GM04504 (cell line): Measurements from ENCODE around the gene SLX4IP.
"Not testable (repeated sequence)": the region's sequence is repeated elsewhere in the genome, so short reads cannot be mapped to it uniquely, and the experiment has no call there.

Source experiments
- DNase-seq: peaks from one replicate; pipeline ENCODE4 v3.0.0-alpha.2; 2012; ENCODE audit warnings: low read depth

The SLX4IP gene

DNA sequence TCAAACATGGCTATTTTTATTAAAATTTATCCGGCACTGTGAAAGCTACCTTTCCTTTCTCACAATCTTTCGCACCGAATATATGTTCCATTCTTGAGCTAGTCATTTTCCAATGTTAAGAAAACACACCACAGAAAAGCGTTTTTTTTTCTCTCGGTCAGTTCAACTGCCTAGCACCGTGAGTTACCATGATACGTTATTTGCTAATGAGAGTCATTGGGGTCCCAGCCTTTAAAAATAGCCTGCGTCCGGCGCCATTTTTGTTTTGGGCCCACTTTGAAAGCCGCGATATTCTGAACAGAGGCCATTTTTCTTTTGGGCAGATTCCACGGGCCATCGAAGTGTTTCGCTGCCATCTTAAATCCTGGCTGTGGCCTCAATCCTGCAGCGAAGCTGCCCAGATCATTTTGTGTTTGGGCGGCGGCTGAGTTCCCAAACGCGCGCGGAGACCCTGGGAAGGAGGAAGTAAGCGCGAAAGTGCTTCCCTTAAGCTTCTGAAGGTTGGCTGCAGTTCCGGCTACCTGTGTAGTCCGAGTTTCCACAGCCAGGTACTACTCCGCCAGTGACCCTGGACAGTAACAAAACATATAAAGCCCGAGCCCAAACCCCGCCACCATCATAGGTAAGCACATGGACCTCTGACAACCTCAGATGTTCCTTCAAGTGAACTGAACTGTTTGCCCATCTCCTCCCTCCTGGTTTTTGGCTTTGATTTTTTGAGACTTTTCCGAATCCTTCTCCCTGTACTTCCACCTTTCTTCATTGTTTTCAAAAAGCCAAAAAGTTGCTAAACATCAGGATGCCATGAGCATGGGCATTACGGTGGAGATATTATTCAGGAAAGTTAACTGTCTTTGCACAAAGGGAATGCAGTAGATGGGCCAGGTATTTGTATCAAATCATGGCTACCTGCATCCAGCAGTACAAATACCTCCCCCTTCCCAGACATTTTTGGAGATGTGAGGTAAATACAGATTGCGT lies at the start of gene SLX4IP:
SLX4IP (plus strand) TSS at position 474 of the 981 bp plus-strand sequence. CDS start 22,900 bp downstream, outside the sequence.
- peak; percentile 91 for DNase-seq

GRCh38 chr20:10385850-10386544 lies 49.1 kb upstream of the SLX4IP start:
- DNase-seq: no peak

- DNase-seq: no peak
Measured at GRCh38 chr20:10387686-10388085, 47.4 kb upstream of the SLX4IP start.

GRCh38 chr20:10388597-10388996 lies 46.5 kb upstream of the SLX4IP start:
- DNase-seq: no peak

DNA sequence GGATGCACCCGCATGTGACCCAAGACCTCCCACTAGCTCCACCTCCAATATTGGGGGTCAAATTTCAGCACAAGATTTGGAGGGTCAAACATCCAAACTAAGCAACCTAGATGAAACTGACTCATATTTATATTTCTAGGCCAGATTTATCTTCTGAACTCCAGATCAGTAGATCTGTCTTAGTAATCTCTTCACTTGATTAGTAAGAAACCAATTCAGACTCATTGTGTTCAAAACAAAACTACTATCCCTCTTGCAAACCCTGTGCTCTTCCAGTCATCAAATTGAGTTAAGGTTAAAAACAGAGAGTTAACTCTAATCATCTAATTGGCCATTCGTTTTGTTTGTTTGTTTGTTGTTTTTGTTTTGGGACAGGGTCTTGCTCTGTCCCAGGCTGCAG lies 44.4 kb upstream of the SLX4IP start:
- no peak for DNase-seq

DNA sequence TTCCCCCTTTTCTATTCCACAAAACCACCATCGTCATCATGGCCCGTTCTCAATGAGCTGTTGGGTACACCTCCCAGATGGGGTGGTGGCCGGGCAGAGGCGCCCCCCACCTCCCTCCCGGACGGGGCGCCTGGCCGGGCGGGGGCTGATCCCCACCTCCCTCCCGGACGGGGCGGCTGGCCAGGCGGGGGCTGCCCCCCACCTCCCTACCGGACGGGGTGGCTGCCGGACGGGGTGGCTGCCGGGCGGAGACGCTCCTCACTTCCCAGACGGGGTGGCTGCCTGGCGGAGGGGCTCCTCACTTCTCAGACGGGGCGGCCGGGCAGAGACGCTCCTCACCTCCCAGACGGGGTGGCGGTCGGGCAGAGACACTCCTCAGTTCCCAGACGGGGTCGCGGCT lies 40.4 kb upstream of the SLX4IP start:
- DNase-seq: not testable (repeated sequence)

DNA sequence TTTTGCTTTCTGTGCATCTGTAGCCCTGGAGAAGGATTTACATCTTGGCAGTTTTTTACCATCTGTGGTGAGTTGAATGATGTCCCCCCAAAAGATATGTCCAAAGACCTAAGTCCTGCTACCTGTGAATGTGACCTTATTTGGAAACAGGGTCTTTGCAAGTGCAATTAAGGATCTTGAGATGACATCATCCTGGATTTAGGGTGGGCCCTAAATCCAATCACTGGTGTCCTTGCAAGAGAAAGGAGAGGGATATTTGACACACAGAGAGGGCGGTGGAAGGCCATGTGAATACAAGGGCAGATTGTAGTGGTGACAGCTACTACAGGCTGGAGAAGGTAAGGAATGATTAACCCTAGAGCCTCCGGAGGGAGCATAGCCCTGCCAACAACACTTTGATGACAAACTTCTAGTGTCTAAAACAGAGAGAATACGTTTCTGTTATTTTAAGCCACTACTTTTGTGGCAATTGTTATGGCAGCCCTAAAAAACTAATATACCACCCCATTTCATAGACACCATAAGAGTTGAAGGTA lies 36.2 kb upstream of the SLX4IP start:
- no peak for DNase-seq

DNA sequence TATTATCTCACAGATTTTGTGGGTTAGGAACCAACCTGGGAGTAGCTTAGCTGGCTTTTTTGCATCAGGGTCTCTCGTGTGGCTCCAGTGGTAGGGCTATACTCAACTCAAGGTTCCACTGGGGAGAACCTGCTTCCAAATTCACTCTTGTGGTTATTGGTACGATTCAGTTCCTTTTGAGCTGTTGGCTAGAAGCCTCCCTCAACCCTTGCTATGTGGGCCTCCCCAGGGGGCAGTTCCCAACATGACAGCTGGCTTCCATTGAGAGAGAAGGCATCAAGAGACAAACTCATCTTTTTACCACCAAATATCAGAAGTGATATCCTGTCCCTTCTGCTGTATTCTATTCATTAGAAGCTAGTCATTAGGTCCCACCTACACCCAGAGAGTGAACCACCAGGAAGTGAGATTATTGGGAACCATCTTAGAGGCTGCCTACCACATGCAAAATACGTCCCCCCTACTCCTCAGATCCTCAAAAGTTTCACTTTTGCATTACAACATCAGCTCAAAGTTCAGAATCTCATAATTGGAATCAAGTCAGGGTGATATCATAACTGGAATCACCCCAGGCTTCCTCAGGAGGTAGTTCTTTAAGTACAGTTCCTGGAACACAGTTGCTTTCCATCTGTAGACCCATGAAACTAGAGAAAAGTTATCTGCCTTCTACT lies 32.0 kb upstream of the SLX4IP start:
- no peak for DNase-seq

GRCh38 chr20:10404023-10404628 lies 31.0 kb upstream of the SLX4IP start:
- DNase-seq: no peak

GRCh38 chr20:10404959-10405530 lies 30.1 kb upstream of the SLX4IP start:
- DNase-seq: no peak

DNA sequence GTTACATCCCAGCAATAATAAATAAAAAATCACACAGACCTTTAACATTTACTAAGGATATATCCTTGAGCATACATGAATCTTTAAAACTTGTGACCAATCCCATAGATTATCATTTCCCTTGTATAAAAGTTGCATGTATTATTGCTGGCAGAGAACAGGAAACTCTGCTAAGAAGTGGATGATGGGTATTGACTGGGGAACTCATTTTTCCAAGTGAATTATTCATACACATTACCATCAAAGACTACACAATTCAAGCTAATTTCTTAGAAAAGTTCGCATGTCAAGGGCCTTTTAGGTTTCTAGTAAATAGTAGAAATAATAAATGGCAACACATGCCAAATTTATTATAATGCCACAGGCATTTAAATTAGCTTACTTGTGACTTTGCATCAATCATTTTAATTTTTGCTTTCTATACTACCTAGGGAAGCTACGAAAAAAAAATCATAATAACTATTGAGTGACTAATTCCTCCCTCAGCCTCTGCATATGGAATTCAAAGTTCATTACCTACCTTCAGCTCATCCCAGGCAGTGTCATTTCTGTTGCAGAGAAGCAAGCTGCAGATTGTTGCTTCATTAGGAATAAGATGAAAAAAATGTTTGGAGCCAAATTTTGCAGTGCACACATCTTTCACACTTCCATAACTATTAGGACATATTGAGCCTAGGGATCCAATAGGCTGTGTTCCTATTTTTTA lies 26.8 kb upstream of the SLX4IP start:
- DNase-seq: no peak

GRCh38 chr20:10411673-10412072 lies 23.4 kb upstream of the SLX4IP start:
- DNase-seq: no peak

DNA sequence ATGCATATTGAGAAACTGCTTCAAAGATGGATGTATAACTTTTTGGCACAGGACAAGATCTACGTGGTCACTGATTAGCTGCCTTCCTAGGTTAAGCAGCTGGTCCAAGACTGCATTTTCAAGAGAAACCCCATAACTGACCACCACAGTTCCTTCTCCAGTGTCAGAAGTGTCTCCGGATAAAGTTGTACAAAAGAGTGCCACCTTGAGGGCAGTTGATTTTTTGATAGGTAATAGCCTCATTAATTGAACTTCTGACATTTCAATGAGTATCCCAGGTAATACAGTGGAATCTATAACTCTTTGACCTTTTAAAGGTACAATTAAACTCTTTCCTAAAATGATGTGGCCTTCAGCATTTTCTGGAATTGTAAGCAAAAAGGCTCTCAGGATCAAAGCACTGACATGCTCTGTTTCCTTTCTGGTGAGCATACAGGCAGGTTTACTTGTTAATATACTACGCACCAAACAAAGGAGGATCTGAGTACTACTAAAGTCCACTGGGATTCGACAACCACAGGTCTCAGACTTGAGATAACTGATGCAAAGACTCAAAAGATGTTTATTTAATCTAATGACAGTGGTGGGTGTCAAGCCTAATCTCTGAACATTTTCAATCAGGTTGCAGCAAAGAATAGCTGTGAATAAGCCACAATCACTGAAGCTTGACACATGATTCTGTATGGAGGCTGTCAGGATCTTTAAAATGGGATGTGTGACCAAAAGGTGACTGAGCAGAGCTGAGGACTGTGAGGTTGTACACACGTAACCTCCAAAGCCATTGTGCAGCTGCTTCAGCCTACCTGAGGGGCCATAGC lies 22.3 kb upstream of the SLX4IP start:
- no peak for DNase-seq

- DNase-seq: no peak
Measured at GRCh38 chr20:10415013-10415650, 20.0 kb upstream of the SLX4IP start.

GRCh38 chr20:10417218-10417617 lies 17.9 kb upstream of the SLX4IP start:
- DNase-seq: not testable (repeated sequence)

DNA sequence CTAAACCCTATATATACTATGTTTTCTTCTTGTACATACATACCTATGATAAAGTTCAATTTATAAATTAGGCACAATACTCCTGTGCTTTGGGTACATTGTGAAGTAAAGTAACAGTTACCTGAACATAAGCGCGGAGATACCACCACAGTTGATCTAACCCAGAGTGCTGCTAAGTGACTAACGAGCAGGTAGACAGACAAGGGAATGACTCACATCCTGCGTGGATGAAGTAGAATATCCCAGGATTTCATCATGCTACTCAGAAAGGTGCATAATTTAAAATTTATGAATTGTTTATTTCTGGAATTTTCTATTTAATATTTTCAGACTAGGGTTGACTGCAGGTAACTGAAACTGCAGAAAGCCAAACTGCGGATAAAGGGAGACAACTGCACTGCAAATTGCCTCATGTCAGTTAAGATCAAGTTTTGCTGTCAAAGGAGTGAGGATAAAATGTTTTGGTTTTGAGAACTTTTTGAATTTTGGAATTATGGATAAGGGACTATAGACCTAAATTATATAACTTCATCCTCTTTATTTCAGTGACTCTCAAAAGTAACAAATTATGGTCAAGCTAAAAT lies 15.5 kb upstream of the SLX4IP start:
- no peak for DNase-seq

DNA sequence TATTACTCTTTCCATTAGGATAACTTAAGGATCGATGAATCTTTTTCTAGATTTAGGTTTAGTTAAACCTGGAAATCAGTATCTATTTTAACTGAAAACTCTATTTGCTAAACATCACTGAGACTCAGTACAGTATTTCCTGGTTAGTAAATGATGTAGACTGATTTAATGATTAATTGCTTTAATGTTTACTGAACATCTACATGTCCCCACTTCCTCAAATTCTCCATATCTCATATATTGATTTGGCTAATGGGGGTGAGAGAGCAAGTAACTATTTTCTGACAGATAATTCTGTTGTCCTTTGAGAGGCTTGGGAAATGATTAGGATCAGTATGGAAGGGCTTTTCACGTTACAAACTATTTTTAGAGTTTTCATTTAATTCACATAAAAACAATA lies 11.4 kb upstream of the SLX4IP start:
- no peak for DNase-seq

DNA sequence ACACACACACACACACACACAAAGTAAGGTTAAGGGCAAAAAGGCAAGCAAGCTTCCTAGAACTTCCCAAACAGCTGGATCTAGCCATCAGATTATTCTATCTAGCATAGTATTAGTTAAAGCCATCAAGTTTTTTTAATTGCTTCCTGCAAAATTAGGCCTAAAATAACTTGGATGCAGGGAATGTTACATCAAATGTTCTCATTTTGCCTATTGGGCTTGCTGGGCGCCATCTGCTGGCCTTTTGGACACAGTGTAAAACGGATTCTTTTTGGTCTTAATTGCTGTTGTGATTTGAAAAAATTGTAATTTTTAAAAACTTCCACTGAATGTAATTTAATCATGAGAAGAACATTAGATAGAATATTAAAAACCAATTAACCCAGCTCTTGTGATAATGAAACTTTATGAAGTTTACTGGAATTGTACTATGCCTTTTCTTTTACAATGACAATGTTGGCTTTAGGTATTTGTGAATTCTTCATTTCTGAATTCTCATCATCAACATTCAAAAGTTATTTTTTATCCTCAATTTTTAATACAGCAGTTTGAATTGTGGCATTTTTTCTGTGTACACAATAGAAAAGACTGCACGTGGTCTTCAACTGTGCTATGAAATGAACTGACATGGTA lies 7.9 kb upstream of the SLX4IP start:
- DNase-seq: no peak

- DNase-seq: no peak
Measured at GRCh38 chr20:10428008-10428407, 7.1 kb upstream of the SLX4IP start.
